ENCODE measurements around the gene ARFGAP2.

The ARFGAP2 gene

GRCh38 chr11:47148903-47149531 lies 27.7 kb downstream of the ARFGAP2 start:
- DNase-seq (ENCODE audit: low spot score) = peak; percentile 54

DNA sequence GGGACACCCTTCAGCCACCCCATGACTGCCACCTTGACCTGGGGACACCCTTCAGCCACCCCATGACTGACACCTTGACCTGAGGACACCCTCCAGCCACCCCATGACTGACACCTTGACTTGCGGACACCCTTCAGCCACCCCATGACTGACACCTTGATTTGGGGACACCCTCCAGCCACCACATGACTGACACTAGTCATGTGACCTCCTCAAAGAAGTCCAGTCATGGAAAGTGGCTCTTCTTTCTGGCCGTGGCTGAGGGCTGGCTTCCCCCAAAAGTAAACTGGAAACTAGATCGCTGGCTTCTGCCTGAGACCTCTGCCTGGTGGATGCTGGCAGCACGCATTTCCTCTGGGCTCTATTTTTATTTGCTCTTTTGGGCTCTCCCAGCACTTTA lies 28.4 kb downstream of the ARFGAP2 start:
- no peak for DNase-seq (ENCODE audit: low spot score)

DNA sequence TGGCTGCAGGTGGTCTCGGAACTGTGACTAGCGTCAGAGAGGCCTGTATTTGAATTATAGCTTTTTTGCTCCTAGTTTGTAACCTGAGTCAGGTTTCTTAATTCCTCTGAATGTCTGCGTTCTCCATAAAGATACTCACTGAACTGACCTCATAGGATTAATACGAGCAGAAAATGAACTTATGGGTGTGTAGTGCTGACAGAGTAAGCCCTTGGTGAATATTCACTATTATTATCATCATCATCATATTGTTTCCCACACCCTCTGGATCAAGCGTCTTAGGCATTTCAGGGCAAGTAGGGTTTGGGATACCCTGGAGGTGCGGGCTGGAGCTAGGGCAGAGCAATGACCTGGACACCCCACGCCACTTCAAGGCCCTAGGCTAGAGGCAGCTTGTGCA lies 29.0 kb downstream of the ARFGAP2 start:
- no peak for DNase-seq (ENCODE audit: low spot score)

DNA sequence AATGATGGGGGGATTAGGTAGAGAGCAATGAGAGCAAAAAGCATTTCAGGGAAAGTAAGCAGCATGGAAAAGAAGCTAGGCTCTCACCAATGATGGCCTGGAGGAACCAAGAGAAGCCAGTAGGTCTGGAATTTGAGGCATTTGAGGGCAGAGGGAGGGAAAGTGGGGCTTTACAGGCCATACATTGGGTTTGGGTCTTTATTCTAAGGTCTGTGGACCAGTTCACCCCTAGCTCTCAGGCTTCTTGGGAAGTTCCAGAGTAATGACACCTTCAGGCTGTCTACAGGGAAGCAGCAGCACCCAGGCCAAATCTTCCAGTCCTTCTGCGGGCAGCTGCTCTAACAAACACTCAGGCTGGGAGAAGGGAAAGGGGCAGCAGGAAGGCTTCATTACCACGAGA lies 29.4 kb downstream of the ARFGAP2 start:
- no peak for DNase-seq (ENCODE audit: low spot score)

- no peak for DNase-seq (ENCODE audit: low spot score)
Measured at GRCh38 chr11:47144541-47144940, 32.1 kb downstream of the ARFGAP2 start.

DNA sequence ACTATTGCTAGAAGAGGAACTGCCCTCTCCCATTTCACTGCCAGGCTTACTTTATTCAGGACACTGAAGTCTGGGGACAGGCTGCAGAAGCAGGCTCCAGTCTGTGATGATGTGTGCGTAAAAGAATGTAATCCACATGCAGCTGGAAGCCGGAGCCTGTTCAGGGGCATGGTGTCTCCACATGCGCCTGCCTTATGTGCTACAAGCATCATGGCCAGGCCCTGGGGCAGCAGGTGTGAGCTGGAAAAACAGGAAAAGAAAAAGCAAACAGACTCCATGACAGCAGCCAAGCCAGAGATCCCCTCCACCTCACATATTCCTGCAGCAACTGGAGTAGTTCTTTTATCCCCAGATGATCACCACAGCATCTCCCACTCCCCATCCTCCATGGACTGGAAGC lies 33.4 kb downstream of the ARFGAP2 start:
- DNase-seq (ENCODE audit: low spot score) = no peak

GRCh38 chr11:47139878-47140277 lies 36.8 kb downstream of the ARFGAP2 start:
- DNase-seq (ENCODE audit: low spot score) = no peak

DNA sequence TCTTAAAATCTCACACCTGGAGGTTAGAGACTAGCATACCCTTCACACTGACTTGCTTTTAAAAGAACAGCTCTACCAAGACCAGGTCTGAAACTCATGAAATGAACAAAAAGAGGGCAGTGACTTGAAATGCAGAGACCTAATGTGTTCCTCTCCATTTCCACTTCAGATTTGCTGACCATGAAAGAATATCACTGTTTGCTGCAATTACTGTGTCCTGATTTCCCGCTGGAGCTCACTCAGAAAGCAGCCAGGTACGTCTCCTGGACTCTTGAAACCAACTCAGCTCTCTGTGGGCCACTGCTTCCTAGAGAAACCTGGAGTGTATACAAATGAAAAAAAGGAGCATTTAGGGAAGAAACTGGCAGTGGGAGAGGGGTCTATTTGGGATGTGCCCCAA lies 39.2 kb downstream of the ARFGAP2 start:
- DNase-seq (ENCODE audit: low spot score) = no peak

GRCh38 chr11:47136921-47137320 lies 39.8 kb downstream of the ARFGAP2 start:
- no peak for DNase-seq (ENCODE audit: low spot score)

DNA sequence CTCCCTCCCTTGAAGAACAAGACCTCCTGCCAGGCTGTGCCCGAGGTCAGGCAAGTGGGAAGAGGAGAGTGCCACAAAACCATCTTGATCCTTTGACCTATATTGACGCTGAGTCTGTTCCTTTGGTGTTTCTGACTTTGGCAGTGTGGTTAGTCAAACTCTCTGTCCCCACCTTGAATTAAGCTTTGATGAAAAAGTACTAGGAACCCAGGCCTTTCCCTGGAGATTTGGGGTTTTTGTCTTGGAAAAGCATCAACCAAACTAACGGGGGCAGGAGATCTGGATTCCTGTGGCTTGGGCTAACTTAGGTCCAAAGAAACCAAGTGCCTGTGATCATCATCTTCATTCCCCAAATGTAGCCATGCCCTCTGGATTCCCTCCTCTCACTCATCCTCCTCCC lies 40.4 kb downstream of the ARFGAP2 start:
- DNase-seq (ENCODE audit: low spot score) = no peak

DNA sequence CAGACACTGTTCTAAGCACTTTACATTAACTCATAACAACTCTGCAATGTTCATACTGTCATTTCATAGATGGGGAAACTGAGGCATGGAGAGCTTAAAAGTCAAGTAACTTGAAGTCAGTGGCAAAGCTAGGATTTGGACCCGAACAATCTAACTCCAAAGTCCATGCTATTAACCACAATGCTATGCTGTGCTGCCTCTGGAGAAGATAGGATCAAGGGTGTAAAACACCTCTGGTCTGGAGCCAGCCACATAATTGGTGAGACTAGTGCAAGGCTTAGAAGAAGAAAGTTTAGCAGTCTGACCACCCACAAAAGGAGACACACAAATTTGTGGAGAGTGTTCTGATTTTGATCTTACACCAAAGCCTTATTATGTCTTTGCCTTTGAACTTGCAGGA lies 43.7 kb downstream of the ARFGAP2 start:
- no peak for DNase-seq (ENCODE audit: low spot score)

DNA sequence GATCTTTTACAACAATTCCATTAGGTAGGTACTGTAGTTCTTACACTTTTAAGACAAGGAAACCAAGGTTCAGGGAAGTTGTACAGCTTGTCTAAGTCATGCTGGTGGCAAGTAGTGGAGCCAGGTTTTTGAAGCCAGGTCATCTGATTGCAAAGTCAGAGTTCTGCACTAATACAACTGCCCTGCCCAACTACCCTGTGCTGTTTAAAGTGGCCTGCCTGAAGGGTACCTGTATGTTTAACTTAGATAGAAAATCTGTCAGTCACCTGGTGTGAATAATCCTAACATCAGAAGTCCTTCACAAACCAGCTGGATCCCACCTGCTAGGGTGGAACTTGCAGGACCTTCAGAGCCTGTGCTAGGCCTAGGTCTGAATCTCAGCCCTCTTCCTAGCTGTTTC lies 44.2 kb downstream of the ARFGAP2 start:
- DNase-seq (ENCODE audit: low spot score) = no peak

DNA sequence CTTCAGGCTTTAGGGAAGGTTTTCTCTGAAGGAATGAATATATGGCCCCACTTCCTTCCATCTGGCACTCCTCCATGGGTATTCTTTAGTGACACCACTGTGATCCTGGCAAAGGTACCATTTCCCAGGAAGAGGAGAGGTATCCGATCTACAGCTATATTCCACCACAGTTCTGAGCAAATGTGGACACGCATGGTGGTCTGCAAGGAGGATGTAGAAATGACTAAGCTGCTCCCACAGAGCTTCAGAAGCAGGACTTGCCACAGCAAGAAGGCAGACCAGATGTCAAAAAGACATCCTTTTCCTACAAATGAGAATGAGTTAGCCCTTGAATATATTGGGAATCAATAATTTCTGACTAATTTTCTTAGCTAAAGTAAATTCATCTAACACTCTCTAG lies 45.5 kb downstream of the ARFGAP2 start:
- no peak for DNase-seq (ENCODE audit: low spot score)

GRCh38 chr11:47130543-47130942 lies 46.1 kb downstream of the ARFGAP2 start:
- DNase-seq (ENCODE audit: low spot score) = no peak

GRCh38 chr11:47127213-47127612 lies 49.5 kb downstream of the ARFGAP2 start:
- no peak for DNase-seq (ENCODE audit: low spot score)

DNA sequence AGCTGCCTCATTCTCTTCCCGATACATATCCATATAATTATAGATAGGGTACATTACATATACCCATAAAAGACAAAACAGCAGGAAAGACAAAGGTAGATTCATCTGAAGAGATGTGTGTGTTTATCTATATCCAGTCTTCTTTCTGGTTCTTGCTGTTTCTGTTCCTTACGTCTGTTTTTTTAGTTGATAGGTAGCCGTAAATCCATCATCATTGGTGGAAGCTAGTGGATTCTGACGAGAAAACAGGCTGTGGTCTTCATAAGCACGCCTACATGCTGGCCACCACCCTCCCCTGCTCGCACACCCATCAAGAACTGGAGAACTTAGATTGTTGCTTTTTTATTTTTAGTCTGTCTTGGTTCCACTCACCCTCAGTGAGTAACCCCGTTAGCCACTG lies 51.6 kb downstream of the ARFGAP2 start:
- no peak for DNase-seq (ENCODE audit: low spot score)

DNA sequence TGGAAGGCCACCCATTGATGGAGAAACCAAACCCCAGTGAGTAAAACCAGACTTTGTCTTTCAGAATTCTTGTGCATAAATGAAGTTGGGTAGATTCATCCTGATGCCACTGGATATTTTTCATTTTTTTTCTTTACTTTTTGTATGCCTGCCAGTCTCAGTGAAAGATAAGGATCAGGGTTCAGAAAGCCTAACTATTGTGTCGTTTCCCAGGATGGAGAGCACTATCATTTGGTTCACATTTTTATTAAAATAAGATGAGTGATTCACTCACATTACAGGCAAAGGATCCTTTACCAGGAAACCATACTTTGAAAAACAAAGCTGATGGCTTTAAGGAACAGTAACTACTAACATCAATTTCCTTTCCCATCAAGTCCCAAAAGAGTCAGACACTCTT lies 52.0 kb downstream of the ARFGAP2 start:
- no peak for DNase-seq (ENCODE audit: low spot score)

DNA sequence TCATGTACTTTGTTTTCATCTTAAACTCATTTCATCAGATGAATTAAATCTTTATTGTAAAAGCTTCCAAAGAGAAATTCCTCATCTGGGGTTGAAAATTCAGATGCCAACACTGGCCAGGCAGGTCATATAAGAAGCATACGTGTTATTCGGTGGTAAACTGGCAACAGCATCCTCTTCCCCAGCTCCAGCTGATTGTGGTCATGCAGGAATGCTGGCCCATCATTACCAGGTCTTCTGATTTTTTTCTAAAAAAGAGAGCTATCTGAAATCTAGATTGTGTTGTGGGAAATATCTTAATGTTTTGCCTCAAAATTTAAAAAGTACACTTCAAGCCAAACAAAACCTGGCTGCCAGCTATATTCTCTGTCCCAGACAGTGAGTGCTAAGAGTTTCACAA lies 53.6 kb downstream of the ARFGAP2 start:
- no peak for DNase-seq (ENCODE audit: low spot score)

- DNase-seq (ENCODE audit: low spot score) = no peak
Measured at GRCh38 chr11:47121731-47122130, 54.9 kb downstream of the ARFGAP2 start.

DNA sequence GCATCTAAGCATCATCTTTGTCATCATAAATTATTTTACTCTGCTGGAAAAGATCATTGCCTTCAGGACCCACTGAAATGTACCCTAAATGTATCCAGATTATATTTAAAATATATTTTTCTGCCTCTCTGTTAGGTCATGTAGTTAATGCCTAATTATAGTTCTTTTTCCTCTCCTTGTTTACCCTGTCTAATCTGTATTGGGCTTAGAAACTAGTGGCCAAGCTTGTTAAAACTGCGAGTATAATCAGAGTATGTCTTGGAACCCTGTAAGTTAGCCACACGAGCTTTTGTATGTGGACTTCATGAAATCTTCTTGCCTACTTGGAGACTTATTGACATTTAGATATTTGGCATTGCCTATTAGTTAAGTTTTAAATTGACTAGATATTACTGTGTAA lies 55.6 kb downstream of the ARFGAP2 start:
- no peak for DNase-seq (ENCODE audit: low spot score)

DNA sequence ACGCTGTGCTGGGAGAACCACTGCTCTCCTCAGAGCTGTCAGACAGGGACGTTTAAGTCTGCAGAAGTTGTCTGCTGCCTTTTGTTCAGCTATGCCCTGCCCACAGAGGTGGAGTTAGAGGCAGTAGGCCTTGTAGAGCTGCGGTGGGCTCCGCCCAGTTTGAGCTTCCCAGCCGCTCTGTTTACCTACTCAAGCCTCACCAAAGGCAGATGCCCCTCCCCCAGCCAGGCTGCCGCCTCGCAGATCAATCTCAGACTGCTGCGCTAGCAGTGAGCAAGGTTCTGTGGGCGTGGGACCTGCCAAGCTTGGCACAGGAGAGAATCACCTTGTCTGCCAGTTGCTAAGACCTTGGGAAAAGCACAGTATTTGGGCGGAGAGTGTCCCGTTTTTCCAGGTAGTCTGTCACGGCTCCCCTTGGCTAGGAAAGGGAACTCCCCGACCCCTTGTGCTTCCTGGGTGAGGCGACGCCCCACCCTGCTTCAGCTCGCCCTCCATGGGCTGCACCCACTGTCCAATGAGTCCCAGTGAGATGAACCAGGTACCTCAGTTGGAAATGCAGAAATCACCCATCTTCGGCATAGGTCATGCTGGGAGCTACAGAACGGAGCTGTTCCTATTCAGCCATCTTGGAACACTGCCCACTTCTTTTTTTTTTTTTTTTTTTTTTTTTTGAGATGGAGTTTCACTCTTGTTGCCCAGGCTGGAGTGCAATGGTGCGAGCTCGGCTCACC lies 57.6 kb downstream of the ARFGAP2 start:
- DNase-seq (ENCODE audit: low spot score) = peak; percentile 35

Measured in Ammon's horn (tissue), 1 donor.